ENCODE data around the gene CHRM4. TPM values are rescaled to one million over a fixed set of nuclear protein-coding genes. Genes with fewer than 3 reads are reported as not detected.
A peak's percentile ranks its signal among the peaks of the same experiment; 100 is the strongest.

The CHRM4 gene
- total and polyA plus RNA-seq, 2 of the 13 experiments (the other 11 are each of a cell fraction or from before 2014, with no cell fraction given): 0.13 to 0.21 TPM

- TF ChIP-seq ZNF550 (CRISPR knock-in tag; IDR thresholded peaks at IDR 0.05; ENCODE audit: borderline replicate concordance) (no peak), NPAS2 (CRISPR knock-in tag; IDR thresholded peaks at IDR 0.05; ENCODE audit: borderline replicate concordance) (no peak), ZNF672 (CRISPR knock-in tag; IDR thresholded peaks at IDR 0.05) (no peak), TEF (CRISPR knock-in tag; IDR thresholded peaks at IDR 0.05) (no peak), FOXK2 (IDR thresholded peaks at IDR 0.05) (no peak), GPN1 (CRISPR knock-in tag; IDR thresholded peaks at IDR 0.05; ENCODE audit: borderline replicate concordance) (no peak), CSRNP2 (CRISPR knock-in tag; conservative IDR thresholded peaks at IDR 0.05; ENCODE audit: low read depth) (no peak), NBN (conservative IDR thresholded peaks at IDR 0.05) (no peak), ZNF780A (CRISPR knock-in tag; IDR thresholded peaks at IDR 0.05) (no peak), SIX1 (CRISPR knock-in tag; IDR thresholded peaks at IDR 0.05; ENCODE audit: borderline replicate concordance) (no peak), RFXAP (CRISPR knock-in tag; IDR thresholded peaks at IDR 0.05; ENCODE audit: borderline replicate concordance) (peak; percentile 26; the same call in 1 of the 2 replicates), SCMH1 (CRISPR knock-in tag; IDR thresholded peaks at IDR 0.05; ENCODE audit: borderline replicate concordance) (no peak), PRPF4 (IDR thresholded peaks at IDR 0.05; ENCODE audit: low read depth, low read length, poor library complexity, severe bottlenecking) (no peak), JARID2 (CRISPR knock-in tag; IDR thresholded peaks at IDR 0.05; ENCODE audit: insufficient replicate concordance) (peak; percentile 36), SRSF4 (IDR thresholded peaks at IDR 0.05; ENCODE audit: low read depth, low read length, poor library complexity, severe bottlenecking) (no peak), ZNF124 (CRISPR knock-in tag; IDR thresholded peaks at IDR 0.05) (no peak)
- TF ChIP-seq, protein P1, sequence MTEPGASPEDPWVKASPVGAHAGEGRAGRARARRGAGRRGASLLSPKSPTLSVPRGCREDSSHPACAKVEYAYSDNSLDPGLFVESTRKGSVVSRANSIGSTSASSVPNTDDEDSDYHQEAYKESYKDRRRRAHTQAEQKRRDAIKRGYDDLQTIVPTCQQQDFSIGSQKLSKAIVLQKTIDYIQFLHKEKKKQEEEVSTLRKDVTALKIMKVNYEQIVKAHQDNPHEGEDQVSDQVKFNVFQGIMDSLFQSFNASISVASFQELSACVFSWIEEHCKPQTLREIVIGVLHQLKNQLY (CRISPR knock-in tag; IDR thresholded peaks at IDR 0.05): no peak
These were observed 1.9 kb downstream of the CHRM4 start (continued) for GRCh38 chr11:46389450-46390330.
